HCT116 (cell line): ENCODE results near the gene CNTNAP2. TPM values are rescaled to one million over a fixed set of nuclear protein-coding genes. Genes with fewer than 3 reads are reported as not detected.

Experiments
- ATAC-seq: fragments of 200-7000 bp; cut with Tn5 transposase; 2 replicates; pipeline ENCODE4 v1.9.1; 2020; ENCODE audit warnings: mild to moderate bottlenecking, moderate library complexity
- BruUV-seq: library from RNA; stranded (reverse); fragments of 400-500 nt; replicated peaks from 2 replicates; lab custom pipeline; 2021; lab: Mats Ljungman, UMichigan
- CTCF ChIA-PET: fragments of 300-600 bp; sonication (Branson Sonifier 250); formaldehyde crosslinking; loops from one replicate; lab custom pipeline; 2021; ENCODE audit warnings: antibody characterized with exemption; lab: Charles Lee
- POLR2A ChIA-PET: fragments of 300-600, 350-600 bp; sonication (Branson Sonifier 250); formaldehyde crosslinking; loops from one replicate; lab custom pipeline; 2021; ENCODE audit warnings: antibody characterized with exemption; lab: Charles Lee
- RAD21 ChIA-PET, 2 experiments: fragments of 300-600 bp; sonication (Branson Sonifier 250); formaldehyde crosslinking; loops; one replicate each; lab custom pipeline; 2023; ENCODE audit warnings: low total read pairs in 2 of 2; ENCODE audit not compliant: uncharacterized antibody in 2 of 2, unreplicated experiment in 2 of 2, low non-redundant PET in 1 of 2; lab: Charles Lee
- DNase-seq: peaks from one replicate; pipeline ENCODE4 v3.0.0-alpha.2; 2010; ENCODE audit warnings: low read depth, low spot score
- H2AFZ ChIP-seq: fragments of 200-600 bp; shearing (Covaris generic), sonication (generic); 2 replicates; pipeline ENCODE4 v1.6.1; 2017; ENCODE audit warnings: low read depth, mixed run types, mixed read lengths, antibody characterized with exemption, low read length; ENCODE audit not compliant: poor library complexity, severe bottlenecking
- H3K27ac ChIP-seq: 2 replicates; pipeline ENCODE4 v1.5.1; 2012; ENCODE audit warnings: low read depth, low read length
- H3K27me3 ChIP-seq: fragments of 200-600 bp; sonication (generic); 2 replicates; pipeline ENCODE4 v1.6.1; 2016; ENCODE audit warnings: mixed run types, low read length, mixed read lengths; ENCODE audit not compliant: insufficient read depth
- H3K36me3 ChIP-seq, 2 experiments: fragments of 200-500 bp in 1 of 2; fragments of 200-600 bp in 1 of 2; sonication (Bioruptor generic) in 1 of 2; sonication (generic) in 1 of 2; 2 replicates each; pipeline versions ENCODE4 v1.5.1 to v1.6.1; 2014 to 2016; ENCODE audit warnings: low read length in 2 of 2, inconsistent platforms in 1 of 2, mixed read lengths in 1 of 2, mixed run types in 1 of 2; ENCODE audit not compliant: insufficient read depth in 2 of 2, control insufficient read depth in 1 of 2
- H3K4me1 ChIP-seq, 2 experiments: fragments of 200-600 bp in 1 of 2; sonication (generic) in 1 of 2; 2 replicates each; pipeline versions ENCODE4 v1.5.1 to v1.6.1; 2012 to 2017; ENCODE audit warnings: low read length in 2 of 2, inconsistent platforms in 1 of 2, mild to moderate bottlenecking in 1 of 2, mixed read lengths in 1 of 2, mixed run types in 1 of 2, moderate library complexity in 1 of 2; ENCODE audit not compliant: insufficient read depth in 2 of 2, control insufficient read depth in 1 of 2
- H3K4me2 ChIP-seq: fragments of 200-600 bp; sonication (generic); 2 replicates; pipeline ENCODE4 v1.6.1; 2017; ENCODE audit warnings: mixed run types, low read length, mixed read lengths
- H3K4me3 ChIP-seq, 2 experiments: fragments of 200-600 bp in 1 of 2; sonication (generic) in 1 of 2; replicated peaks in 1 of 2; 2 replicates each; pipeline ENCODE4 v1.5.1; 2011 to 2016; ENCODE audit warnings: low read length in 2 of 2, control low read depth in 1 of 2, low read depth in 1 of 2, mild to moderate bottlenecking in 1 of 2, mixed read lengths in 1 of 2, mixed run types in 1 of 2
- H3K79me2 ChIP-seq: fragments of 200-600 bp; sonication (generic); 2 replicates; pipeline ENCODE4 v1.6.1; 2017; ENCODE audit warnings: mild to moderate bottlenecking, mixed run types, low read length, moderate library complexity, mixed read lengths; ENCODE audit not compliant: insufficient read depth
- H3K9ac ChIP-seq: fragments of 200-600 bp; sonication (generic); 2 replicates; pipeline ENCODE4 v1.6.1; 2016; ENCODE audit warnings: low read length, mixed read lengths
- H3K9me2 ChIP-seq: fragments of 200-600 bp; sonication (generic), shearing (Covaris generic); 2 replicates; pipeline ENCODE4 v1.6.1; 2017; ENCODE audit warnings: mixed run types, mild to moderate bottlenecking, moderate library complexity; ENCODE audit not compliant: insufficient read depth
- H3K9me3 ChIP-seq, 2 experiments: fragments of 200-500 bp in 1 of 2; fragments of 200-600 bp in 1 of 2; sonication (Bioruptor generic) in 1 of 2; sonication (generic) in 1 of 2; 2 replicates each; pipeline ENCODE4 v1.6.1; 2014 to 2017; ENCODE audit warnings: low read length in 2 of 2, mixed read lengths in 2 of 2, inconsistent platforms in 1 of 2, low read depth in 1 of 2, mild to moderate bottlenecking in 1 of 2, mixed run types in 1 of 2, moderate library complexity in 1 of 2; ENCODE audit not compliant: control insufficient read depth in 1 of 2, insufficient read depth in 1 of 2
- H4K20me1 ChIP-seq: fragments of 200-600 bp; sonication (generic), shearing (Covaris generic); 2 replicates; pipeline ENCODE4 v1.6.1; 2017; ENCODE audit warnings: mixed run types, mild to moderate bottlenecking, moderate library complexity; ENCODE audit not compliant: insufficient read depth
- ATF3 ChIP-seq: IDR thresholded peaks from 2 replicates; pipeline ENCODE4 v1.6.1; 2012
- CBX3 ChIP-seq: IDR thresholded peaks from 2 replicates; pipeline ENCODE4 v1.6.1; 2012; ENCODE audit warnings: low read depth
- CEBPB ChIP-seq: IDR thresholded peaks from 2 replicates; pipeline ENCODE4 v1.6.1; 2012; ENCODE audit warnings: low read depth
- CTCF ChIP-seq, 3 experiments: fragments of 200-600 bp in 1 of 3; sonication (generic) in 1 of 3; IDR thresholded peaks in 2 of 3; conservative IDR thresholded peaks in 1 of 3; 2 replicates each; pipeline ENCODE4 v1.5.1; 2012 to 2017; ENCODE audit warnings: low read depth in 2 of 3, low read length in 2 of 3, antibody characterized with exemption in 1 of 3, borderline replicate concordance in 1 of 3, control low read depth in 1 of 3, mild to moderate bottlenecking in 1 of 3, mixed read lengths in 1 of 3, mixed run types in 1 of 3, moderate library complexity in 1 of 3; ENCODE audit not compliant: insufficient read depth in 1 of 3
- EGR1 ChIP-seq: IDR thresholded peaks from 2 replicates; pipeline ENCODE4 v1.6.1; 2012; ENCODE audit warnings: low read depth
- ELF1 ChIP-seq: IDR thresholded peaks from 2 replicates; pipeline ENCODE4 v1.6.1; 2012; ENCODE audit warnings: low read depth, borderline replicate concordance
- EZH2 ChIP-seq: fragments of 200-600 bp; sonication (generic); IDR thresholded peaks from 2 replicates; pipeline ENCODE4 v1.6.1; 2017; ENCODE audit warnings: antibody characterized with exemption, mixed run types
- MAX ChIP-seq: IDR thresholded peaks from 2 replicates; pipeline ENCODE4 v1.6.1; 2012
- POLR2A ChIP-seq: IDR thresholded peaks from 2 replicates; pipeline ENCODE4 v1.7.0; 2011; ENCODE audit warnings: borderline replicate concordance; ENCODE audit not compliant: insufficient read depth, insufficient read length; ENCODE audit errors: extremely low read depth
- REST ChIP-seq: IDR thresholded peaks from 2 replicates; pipeline ENCODE4 v1.6.1; 2012; ENCODE audit warnings: low read depth
- SIN3A ChIP-seq: IDR thresholded peaks from 2 replicates; pipeline ENCODE4 v1.6.1; 2012; ENCODE audit warnings: low read depth
- SP1 ChIP-seq: IDR thresholded peaks from 2 replicates; pipeline ENCODE4 v1.6.1; 2012; ENCODE audit warnings: low read depth
- SRF ChIP-seq: IDR thresholded peaks from 2 replicates; pipeline ENCODE4 v1.6.1; 2012; ENCODE audit warnings: low read depth
- TCF7L2 ChIP-seq: IDR thresholded peaks from 2 replicates; pipeline ENCODE4 v1.7.0; 2011; ENCODE audit warnings: borderline replicate concordance, inconsistent platforms; ENCODE audit not compliant: insufficient read depth, insufficient read length; ENCODE audit errors: extremely low read depth
- YY1 ChIP-seq: IDR thresholded peaks from 2 replicates; pipeline ENCODE4 v1.6.1; 2011; ENCODE audit warnings: low read length, low read depth, moderate library complexity, mild to moderate bottlenecking; ENCODE audit not compliant: insufficient replicate concordance; ENCODE audit errors: extremely low read depth
- intact Hi-C: fragments of 100-400 bp; cut with micrococcal nuclease; formaldehyde crosslinking; loops from 2 replicates; pipeline ENCODE4 v1.10.0; 2022
- total RNA-seq: library from RNA; stranded (reverse); gene quantifications from one replicate; pipeline ENCODE4 v1.2.1, GENCODE V29; 2021; ENCODE audit not compliant: unreplicated experiment

Gene CNTNAP2
- total RNA-seq, 1 experiment from 2014 or later, result 0.37 TPM

- intact Hi-C loops, result no loop called here
- Histone ChIP-seq H3K4me2 (no peak overlapping the region), H3K27me3 (no peaks in the 10 kb centered on the region), H4K20me1 (no peaks in the 10 kb centered on the region), H3K9ac (no peak overlapping the region), H3K79me2 (no peaks in the 10 kb centered on the region), H2AFZ (no peak overlapping the region), H3K27ac (no peak overlapping the region), H3K4me1 (no peaks in the 10 kb centered on the region), H3K9me3 (peaks cover 8 to 28% of the 10 kb centered on the region in 2 experiments; a peak in 3 of 4 replicates), H3K4me3 (no peak overlapping the region), H3K9me2 (no peaks in the 10 kb centered on the region), H3K36me3 (no peaks in the 10 kb centered on the region)
- ChIA-PET RAD21 (no interaction called here), POLR2A (no interaction called here), CTCF (no interaction called here)
- no TSS peak for BruUV-seq
- DNase-seq (no peak), ATAC-seq (no peak)
- TF ChIP-seq CBX3 (no peak), EZH2 (no peak), ELF1 (no peak), ATF3 (no peak), EGR1 (no peak)
These were observed 423.2 kb downstream of the CNTNAP2 start for GRCh38 chr7:146539836-146540235.

- no peaks in the 10 kb centered on the region for H3K9me2 ChIP-seq
- H3K9ac ChIP-seq, result no peak overlapping the region
- ChIA-PET POLR2A (no interaction called here), CTCF (no interaction called here), RAD21 (no interaction called here)
- H3K27ac ChIP-seq, result no peak overlapping the region
- BruUV-seq, result no TSS peak
- H3K9me3 ChIP-seq, result peaks cover 3 to 21% of the 10 kb centered on the region in 2 experiments; a peak in 3 of 4 replicates
- H3K27me3 ChIP-seq, result no peaks in the 10 kb centered on the region
- no peaks in the 10 kb centered on the region for H3K79me2 ChIP-seq
- no peaks in the 10 kb centered on the region for H3K4me1 ChIP-seq
- no peak overlapping the region for H3K4me3 ChIP-seq
- no peak for ATAC-seq
- no peaks in the 10 kb centered on the region for H4K20me1 ChIP-seq
- H2AFZ ChIP-seq, result no peak overlapping the region
- H3K4me2 ChIP-seq, result no peak overlapping the region
- no peaks in the 10 kb centered on the region for H3K36me3 ChIP-seq
- intact Hi-C loops, result no loop called here
- DNase-seq, result no peak
- no peak for TF ChIP-seq CEBPB
- TF ChIP-seq SIN3A, result no peak
- TF ChIP-seq CTCF (IDR thresholded peaks at IDR 0.05 in 2 of 3, conservative IDR thresholded peaks at IDR 0.05 in 1 of 3; ENCODE audit: borderline replicate concordance in 1 of 3, insufficient read depth in 1 of 3, low read depth in 2 of 3, low read length in 2 of 3), result no peak
- TF ChIP-seq SP1, result no peak
- TF ChIP-seq REST, result no peak
- no peak for TF ChIP-seq TCF7L2
- no peak for TF ChIP-seq ATF3
- TF ChIP-seq SRF, result no peak
- TF ChIP-seq MAX, result no peak
- no peak for TF ChIP-seq CBX3
- TF ChIP-seq POLR2A, result no peak
- TF ChIP-seq YY1, result no peak
- TF ChIP-seq ELF1, result no peak
- TF ChIP-seq EGR1, result no peak
These were observed 425.5 kb downstream of the CNTNAP2 start for GRCh38 chr7:146542101-146542500.
